Stimulated activated CD4-positive, alpha-beta T cell treated with anti-CD3 and anti-CD28 coated beads, Interleukin-4, amount 100 ng/mL, for 24 hours (primary cell): ENCODE data around the gene MGAT3.
A peak's percentile ranks its signal among the peaks of the same experiment; 100 is the strongest.
"Not testable (repeated sequence)": the region's sequence is repeated elsewhere in the genome, so short reads cannot be mapped to it uniquely, and the experiment has no call there.

Source experiments
- DNase-seq: peaks from one replicate; pipeline ENCODE4 v3.0.0-alpha.2; 2020

MGAT3 gene

GRCh38 chr22:39518996-39519680 is 62.3 kb downstream of the MGAT3 start:
- peak; percentile 40 for DNase-seq

GRCh38 chr22:39519681-39520225 is 62.9 kb downstream of the MGAT3 start:
- peak; percentile 97 for DNase-seq

GRCh38 chr22:39520226-39521105 is 63.7 kb downstream of the MGAT3 start, which contains the start of gene ATF4:
ATF4 (plus strand) TSS chr22:39520562; CDS start chr22:39521446, 884 bp downstream.
- DNase-seq = peak; percentile 92

- not testable (repeated sequence) for DNase-seq
Observed at GRCh38 chr22:39521106-39521885, 64.5 kb downstream of the MGAT3 start.

- DNase-seq = not testable (repeated sequence)
Observed at GRCh38 chr22:39522091-39522490, 65.3 kb downstream of the MGAT3 start.

- peak; percentile 43 for DNase-seq
Observed at GRCh38 chr22:39522567-39523300, 65.9 kb downstream of the MGAT3 start.

- no peak for DNase-seq
Observed at GRCh38 chr22:39524089-39524752, 67.4 kb downstream of the MGAT3 start.

GRCh38 chr22:39524753-39525657 is 68.2 kb downstream of the MGAT3 start:
- no peak for DNase-seq

- DNase-seq = no peak
Observed at GRCh38 chr22:39525658-39525975, 68.8 kb downstream of the MGAT3 start.

- DNase-seq = no peak
Observed at GRCh38 chr22:39526736-39527171, 69.9 kb downstream of the MGAT3 start.

GRCh38 chr22:39527481-39527961 is 70.7 kb downstream of the MGAT3 start:
- DNase-seq = no peak

GRCh38 chr22:39528080-39528661 is 71.4 kb downstream of the MGAT3 start:
- no peak for DNase-seq

GRCh38 chr22:39528681-39529486 is 72.1 kb downstream of the MGAT3 start:
- DNase-seq = peak; percentile 93

GRCh38 chr22:39529487-39529851 is 72.7 kb downstream of the MGAT3 start:
- DNase-seq = no peak

- no peak for DNase-seq
Observed at GRCh38 chr22:39530116-39530515, 73.3 kb downstream of the MGAT3 start.

- DNase-seq = no peak
Observed at GRCh38 chr22:39530692-39531331, 74.0 kb downstream of the MGAT3 start.

GRCh38 chr22:39532215-39533073 is 75.6 kb downstream of the MGAT3 start, which contains the start of gene RPS19BP1:
RPS19BP1 (minus strand) TSS chr22:39532748; CDS start chr22:39532738, 10 bp downstream.
- peak; percentile 100 for DNase-seq
